ENCODE data around the gene DPYD. TPM values are rescaled to one million over a fixed set of nuclear protein-coding genes. Genes with fewer than 3 reads are reported as not detected.

Gene DPYD
- total RNA-seq, 4 donors from 2014 or later: 30.9 to 66.6 (median 48.2) TPM

DNA sequence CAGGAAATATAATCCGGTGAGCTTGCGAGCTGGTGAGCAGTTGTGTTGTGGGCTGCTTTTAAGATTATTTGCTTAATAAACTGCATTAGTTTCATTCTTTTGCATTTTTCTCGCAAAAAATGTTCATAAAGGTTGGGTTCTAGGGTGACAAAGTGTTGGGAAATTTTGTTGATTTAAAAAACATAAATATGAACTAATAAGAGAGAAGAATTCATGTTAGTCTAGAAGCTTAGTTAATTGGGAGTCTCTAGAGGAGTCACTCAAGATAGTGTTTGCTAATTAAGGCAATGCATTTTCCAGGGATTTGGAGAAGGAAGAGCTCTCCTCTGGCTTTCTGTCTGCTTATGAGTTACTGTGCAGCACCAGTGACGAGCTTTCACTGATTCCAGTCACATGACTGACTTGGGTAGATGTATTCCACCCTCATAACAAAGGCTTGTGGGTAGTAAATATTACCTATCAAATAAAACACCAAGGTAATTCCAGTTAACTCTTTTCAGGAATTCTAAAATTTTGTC lies 782.3 kb downstream of the DPYD start:
- Histone ChIP-seq H3K9me3 (no peaks in the 10 kb centered on the region), H3K36me3 (no peaks in the 10 kb centered on the region), H3K27ac (peak overlapping the region in 1 of 2 donors; percentile 1), H3K4me1 (no peaks in the 10 kb centered on the region), H3K27me3 (no peaks in the 10 kb centered on the region), H3K4me3 (no peak overlapping the region)
- intact Hi-C loops (cut with DNase I; ENCODE audit: low total_unique reads): no loop called here
- no peak for DNase-seq
- TF ChIP-seq, protein P1, sequence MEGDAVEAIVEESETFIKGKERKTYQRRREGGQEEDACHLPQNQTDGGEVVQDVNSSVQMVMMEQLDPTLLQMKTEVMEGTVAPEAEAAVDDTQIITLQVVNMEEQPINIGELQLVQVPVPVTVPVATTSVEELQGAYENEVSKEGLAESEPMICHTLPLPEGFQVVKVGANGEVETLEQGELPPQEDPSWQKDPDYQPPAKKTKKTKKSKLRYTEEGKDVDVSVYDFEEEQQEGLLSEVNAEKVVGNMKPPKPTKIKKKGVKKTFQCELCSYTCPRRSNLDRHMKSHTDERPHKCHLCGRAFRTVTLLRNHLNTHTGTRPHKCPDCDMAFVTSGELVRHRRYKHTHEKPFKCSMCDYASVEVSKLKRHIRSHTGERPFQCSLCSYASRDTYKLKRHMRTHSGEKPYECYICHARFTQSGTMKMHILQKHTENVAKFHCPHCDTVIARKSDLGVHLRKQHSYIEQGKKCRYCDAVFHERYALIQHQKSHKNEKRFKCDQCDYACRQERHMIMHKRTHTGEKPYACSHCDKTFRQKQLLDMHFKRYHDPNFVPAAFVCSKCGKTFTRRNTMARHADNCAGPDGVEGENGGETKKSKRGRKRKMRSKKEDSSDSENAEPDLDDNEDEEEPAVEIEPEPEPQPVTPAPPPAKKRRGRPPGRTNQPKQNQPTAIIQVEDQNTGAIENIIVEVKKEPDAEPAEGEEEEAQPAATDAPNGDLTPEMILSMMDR (IDR thresholded peaks at IDR 0.05): no peak
- TF ChIP-seq POLR2A (IDR thresholded peaks at IDR 0.05): no peak

DNA sequence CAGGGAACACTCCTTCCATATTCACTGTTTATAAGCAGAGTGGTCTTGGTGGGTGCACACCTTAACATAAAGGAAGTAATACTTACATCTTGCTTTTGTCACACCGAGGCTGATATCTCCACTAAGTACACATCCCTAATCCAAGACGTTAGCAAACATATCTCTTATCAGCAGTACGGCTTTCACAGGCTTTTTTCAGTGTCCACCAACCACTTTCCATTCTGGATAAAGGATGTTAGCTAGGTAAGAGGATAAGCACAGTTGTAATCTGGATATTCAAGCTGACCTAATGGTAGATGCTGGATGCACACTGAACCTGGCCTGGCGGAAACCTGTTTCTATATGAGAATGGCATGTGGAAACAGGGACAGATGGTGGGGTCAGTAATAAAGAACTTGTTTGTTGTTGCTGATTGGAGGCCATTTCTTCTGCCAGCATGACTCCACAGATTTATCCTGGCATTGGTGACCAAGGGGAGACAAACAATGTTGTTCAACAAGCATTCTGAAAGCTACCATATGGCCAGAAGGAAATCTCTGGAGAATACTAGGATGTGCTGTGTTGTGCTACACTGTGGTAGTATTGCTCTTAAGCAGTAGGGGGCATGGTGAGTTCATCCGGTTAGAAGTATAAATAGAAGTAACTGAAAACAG lies 782.8 kb downstream of the DPYD start:
- DNase-seq: peak in 1 of 2 donors; percentile 18
- Histone ChIP-seq H3K36me3 (no peaks in the 10 kb centered on the region), H3K9me3 (no peaks in the 10 kb centered on the region), H3K4me1 (no peaks in the 10 kb centered on the region), H3K4me3 (no peak overlapping the region), H3K27me3 (no peaks in the 10 kb centered on the region), H3K27ac (no peak overlapping the region)
- intact Hi-C loops (cut with DNase I; ENCODE audit: low total_unique reads): no loop called here
- TF ChIP-seq, protein P1 (IDR thresholded peaks at IDR 0.05): peak; percentile 39 to 57 (median 48)
- no peak for TF ChIP-seq POLR2A (IDR thresholded peaks at IDR 0.05)

DNA sequence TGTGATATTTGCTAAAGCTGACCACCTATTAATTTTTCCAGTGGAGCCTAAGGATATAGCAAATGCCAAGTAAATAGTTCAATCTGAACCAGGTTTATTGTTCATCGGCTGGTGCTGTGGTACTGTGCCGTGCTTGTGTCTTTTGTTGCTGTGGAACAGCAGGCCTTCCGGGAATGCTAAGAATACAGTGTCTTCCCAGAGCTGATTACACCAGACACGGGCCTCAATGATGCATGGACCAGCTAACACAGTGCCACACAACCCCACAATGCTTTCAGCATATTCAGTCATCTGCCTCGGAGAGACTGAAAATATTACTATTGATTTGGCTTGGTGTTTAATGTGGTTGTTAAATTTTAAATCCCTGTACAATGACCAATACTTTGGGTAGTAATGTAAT lies 783.8 kb downstream of the DPYD start:
- Histone ChIP-seq H3K27me3 (no peaks in the 10 kb centered on the region), H3K27ac (no peak overlapping the region), H3K9me3 (no peaks in the 10 kb centered on the region), H3K4me1 (no peaks in the 10 kb centered on the region), H3K36me3 (no peaks in the 10 kb centered on the region), H3K4me3 (no peak overlapping the region)
- intact Hi-C loops (cut with DNase I; ENCODE audit: low total_unique reads): no loop called here
- no peak for TF ChIP-seq POLR2A (IDR thresholded peaks at IDR 0.05)
- TF ChIP-seq, protein P1 (IDR thresholded peaks at IDR 0.05): no peak
- no peak for DNase-seq

DNA sequence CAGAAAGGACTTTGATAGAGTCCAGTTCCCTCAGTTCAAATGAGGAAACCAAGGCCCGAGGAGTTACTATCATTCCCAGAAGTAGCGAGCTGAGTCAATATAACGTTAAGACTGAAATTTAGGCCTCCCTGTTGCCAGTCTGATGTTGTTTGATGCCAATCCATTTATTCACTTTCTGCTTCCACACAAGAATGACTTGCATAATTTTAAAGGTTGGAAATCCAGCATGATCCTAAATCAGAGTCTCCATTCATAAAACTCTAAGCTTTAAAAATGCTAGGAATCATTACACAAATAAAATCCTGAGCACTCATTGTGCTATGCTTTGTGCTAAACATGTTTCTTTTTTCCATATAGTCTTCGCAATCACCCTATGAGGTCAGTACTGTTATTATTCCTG lies 784.9 kb downstream of the DPYD start:
- no peak for DNase-seq
- H3K9me3 ChIP-seq: no peaks in the 10 kb centered on the region
- TF ChIP-seq, protein P1 (IDR thresholded peaks at IDR 0.05): no peak
- H3K4me1 ChIP-seq: no peaks in the 10 kb centered on the region
- no peak overlapping the region for H3K27ac ChIP-seq
- H3K27me3 ChIP-seq: no peaks in the 10 kb centered on the region
- H3K4me3 ChIP-seq: no peak overlapping the region
- intact Hi-C loops (cut with DNase I; ENCODE audit: low total_unique reads): no loop called here
- H3K36me3 ChIP-seq: no peaks in the 10 kb centered on the region

GRCh38 chr1:97128426-97128825 lies 792.4 kb downstream of the DPYD start:
- H3K27me3 ChIP-seq: no peaks in the 10 kb centered on the region
- no peak overlapping the region for H3K4me3 ChIP-seq
- intact Hi-C loops (cut with DNase I; ENCODE audit: low total_unique reads): no loop called here
- no peak overlapping the region for H3K27ac ChIP-seq
- H3K36me3 ChIP-seq: no peaks in the 10 kb centered on the region
- H3K4me1 ChIP-seq: peaks cover 0 to 4% of the 10 kb centered on the region in 2 donors
- DNase-seq: no peak
- TF ChIP-seq, protein P1 (IDR thresholded peaks at IDR 0.05): no peak
- TF ChIP-seq POLR2A (IDR thresholded peaks at IDR 0.05): no peak
- H3K9me3 ChIP-seq: no peaks in the 10 kb centered on the region

Data from uterus (tissue), 4 donors.